Adrenal gland (tissue), 5 donors: ENCODE results near the gene EIF4G3.
"Not testable (repeated sequence)": the region's sequence is repeated elsewhere in the genome, so short reads cannot be mapped to it uniquely, and the experiment has no call there.

Experiments used
- POLR2A ChIP-seq, 2 donors: fragments of 450-650 bp; IDR thresholded peaks; one replicate each; pipeline ENCODE4 v1.6.1; 2017; ENCODE audit warnings: antibody characterized with exemption in 2 of 2, mild to moderate bottlenecking in 2 of 2, moderate library complexity in 1 of 2
- TF ChIP-seq, protein P1 (sequence below), 6 experiments: fragments of 450-650 bp in 4 of 6; fragments of 200-600 bp in 2 of 6; sonication (generic) in 1 of 6; IDR thresholded peaks; 1 replicate in 5 of 6; 2 replicates in 1 of 6; pipeline versions ENCODE4 v1.5.1 to v1.8.0; 2016 to 2021; ENCODE audit warnings: antibody characterized with exemption in 6 of 6, mild to moderate bottlenecking in 2 of 6, moderate library complexity in 1 of 6
- donor health status: DM: no; HTN: no; CAD: no.

DNA sequence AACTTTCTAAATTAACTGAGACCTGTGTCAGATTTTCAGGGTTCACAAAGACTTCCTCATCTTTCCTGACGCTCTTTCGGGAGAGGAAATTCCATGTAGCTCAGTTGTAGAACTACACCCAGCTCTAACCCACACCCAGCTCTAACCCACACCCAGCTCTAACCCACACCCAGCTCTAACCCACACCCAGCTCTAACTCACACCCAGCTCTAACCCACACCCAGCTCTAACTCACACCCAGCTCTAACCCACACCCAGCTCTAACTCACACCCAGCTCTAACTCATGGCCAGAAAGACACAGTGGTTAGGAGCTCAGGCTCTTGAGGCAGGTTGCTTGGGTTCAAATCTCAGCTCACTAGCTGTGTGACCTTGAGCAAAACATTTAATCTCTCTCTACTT is 14.1 kb upstream of the EIF4G3 start:
- not testable (repeated sequence) for TF ChIP-seq POLR2A (IDR thresholded peaks at IDR 0.05)
- TF ChIP-seq, protein P1, sequence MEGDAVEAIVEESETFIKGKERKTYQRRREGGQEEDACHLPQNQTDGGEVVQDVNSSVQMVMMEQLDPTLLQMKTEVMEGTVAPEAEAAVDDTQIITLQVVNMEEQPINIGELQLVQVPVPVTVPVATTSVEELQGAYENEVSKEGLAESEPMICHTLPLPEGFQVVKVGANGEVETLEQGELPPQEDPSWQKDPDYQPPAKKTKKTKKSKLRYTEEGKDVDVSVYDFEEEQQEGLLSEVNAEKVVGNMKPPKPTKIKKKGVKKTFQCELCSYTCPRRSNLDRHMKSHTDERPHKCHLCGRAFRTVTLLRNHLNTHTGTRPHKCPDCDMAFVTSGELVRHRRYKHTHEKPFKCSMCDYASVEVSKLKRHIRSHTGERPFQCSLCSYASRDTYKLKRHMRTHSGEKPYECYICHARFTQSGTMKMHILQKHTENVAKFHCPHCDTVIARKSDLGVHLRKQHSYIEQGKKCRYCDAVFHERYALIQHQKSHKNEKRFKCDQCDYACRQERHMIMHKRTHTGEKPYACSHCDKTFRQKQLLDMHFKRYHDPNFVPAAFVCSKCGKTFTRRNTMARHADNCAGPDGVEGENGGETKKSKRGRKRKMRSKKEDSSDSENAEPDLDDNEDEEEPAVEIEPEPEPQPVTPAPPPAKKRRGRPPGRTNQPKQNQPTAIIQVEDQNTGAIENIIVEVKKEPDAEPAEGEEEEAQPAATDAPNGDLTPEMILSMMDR (IDR thresholded peaks at IDR 0.05), result not testable (repeated sequence)
